ENCODE data around the gene ALOXE3. TPM values are rescaled to one million over a fixed set of nuclear protein-coding genes. Genes with fewer than 3 reads are reported as not detected.
A peak's percentile ranks its signal among the peaks of the same experiment; 100 is the strongest.

Gene ALOXE3
- total and polyA plus RNA-seq, 2 experiments from 2014 or later: 0.10 to 0.27 TPM

DNA sequence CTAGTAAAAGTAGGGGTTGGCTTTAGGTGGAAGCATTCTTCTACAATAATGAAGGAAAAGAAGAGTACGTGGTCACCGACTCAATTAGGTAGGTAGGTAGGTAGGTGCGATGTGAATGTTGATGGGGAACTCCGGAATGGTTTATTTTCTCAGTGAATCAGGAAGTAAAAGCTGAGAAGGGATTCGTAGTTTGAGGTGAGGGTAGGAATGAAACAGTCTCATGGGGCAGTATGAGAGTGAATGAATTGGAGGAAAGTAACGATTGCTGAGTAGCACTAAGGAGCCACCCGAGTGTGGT lies 20.0 kb upstream of the ALOXE3 start:
- no peaks in the 10 kb centered on the region for H3K79me2 ChIP-seq (replicated peaks; ENCODE audit: insufficient read depth)
- no peak overlapping the region for H3K4me3 Mint-ChIP-seq
- H3K27ac ChIP-seq (ENCODE audit: low read depth): no peak overlapping the region
- peaks cover 18% of the 10 kb centered on the region for H3K4me1 ChIP-seq (ENCODE audit: insufficient read depth)
- peak overlapping the region; percentile 97 for H2AFZ ChIP-seq
- peaks cover 21% of the 10 kb centered on the region for H3K27me3 ChIP-seq (ENCODE audit: insufficient read depth)
- no peaks in the 10 kb centered on the region for H3K9me2 ChIP-seq (ENCODE audit: insufficient read depth)
- peak overlapping the region; percentile 82 for H3K4me3 ChIP-seq
- peaks cover 32% of the 10 kb centered on the region for H3F3A ChIP-seq (replicated peaks; ENCODE audit: low read depth)
- peaks cover 7% of the 10 kb centered on the region; the same call in 1 of the 2 replicates for H3K36me3 ChIP-seq (ENCODE audit: insufficient read depth)
- ATAC-seq (no peak; the same call in 2 of the 3 replicates), DNase-seq (ENCODE audit: low spot score) (no peak)
- no peaks in the 10 kb centered on the region for H4K20me1 ChIP-seq (replicated peaks; ENCODE audit: insufficient read depth)
- H3K27ac Mint-ChIP-seq: no peak overlapping the region
- peaks cover 8% of the 10 kb centered on the region for H3K27me3 Mint-ChIP-seq (ENCODE audit: insufficient read depth, low read depth, poor library complexity)
- peak overlapping the region; percentile 91 for H3K4me2 ChIP-seq
- TF ChIP-seq, protein P1, sequence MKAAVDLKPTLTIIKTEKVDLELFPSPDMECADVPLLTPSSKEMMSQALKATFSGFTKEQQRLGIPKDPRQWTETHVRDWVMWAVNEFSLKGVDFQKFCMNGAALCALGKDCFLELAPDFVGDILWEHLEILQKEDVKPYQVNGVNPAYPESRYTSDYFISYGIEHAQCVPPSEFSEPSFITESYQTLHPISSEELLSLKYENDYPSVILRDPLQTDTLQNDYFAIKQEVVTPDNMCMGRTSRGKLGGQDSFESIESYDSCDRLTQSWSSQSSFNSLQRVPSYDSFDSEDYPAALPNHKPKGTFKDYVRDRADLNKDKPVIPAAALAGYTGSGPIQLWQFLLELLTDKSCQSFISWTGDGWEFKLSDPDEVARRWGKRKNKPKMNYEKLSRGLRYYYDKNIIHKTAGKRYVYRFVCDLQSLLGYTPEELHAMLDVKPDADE (IDR thresholded peaks at IDR 0.05): no peak
- TF ChIP-seq ZNF462 (CRISPR knock-in tag; IDR thresholded peaks at IDR 0.05) (no peak), JUNB (IDR thresholded peaks at IDR 0.05; ENCODE audit: unreplicated experiment) (no peak), POLR2AphosphoS5 (IDR thresholded peaks at IDR 0.05; ENCODE audit: low read depth) (no peak), CREB1 (CRISPR knock-in tag; IDR thresholded peaks at IDR 0.05; ENCODE audit: low read depth) (no peak)
- H3K36me3 Mint-ChIP-seq (ENCODE audit: low read depth): peaks cover 17% of the 10 kb centered on the region
- H3K4me1 Mint-ChIP-seq: peaks cover 11% of the 10 kb centered on the region
- H3K9me3 Mint-ChIP-seq: peaks cover 4% of the 10 kb centered on the region; the same call in 1 of the 3 replicates

Measured in GM23338 (cell line).